GM21528 (cell line): ENCODE data around the gene SCGB2B2.
"Not testable (repeated sequence)": the region's sequence is repeated elsewhere in the genome, so short reads cannot be mapped to it uniquely, and the experiment has no call there.

Source experiments
- ATAC-seq: cut with Tn5 transposase; IDR thresholded peaks from one replicate; pipeline ENCODE4 v1.9.1; 2021; ENCODE audit warnings: mild to moderate bottlenecking, moderate library complexity; ENCODE audit not compliant: unreplicated experiment, low FRiP score

Gene SCGB2B2

GRCh38 chr19:34671972-34672371 is 5.0 kb downstream of the SCGB2B2 start:
- no peak for ATAC-seq

- no peak for ATAC-seq
Observed at GRCh38 chr19:34669305-34669704, 7.7 kb downstream of the SCGB2B2 start.

- not testable (repeated sequence) for ATAC-seq
Observed at GRCh38 chr19:34668690-34669089, 8.3 kb downstream of the SCGB2B2 start.

GRCh38 chr19:34668077-34668689 is 8.8 kb downstream of the SCGB2B2 start:
- not testable (repeated sequence) for ATAC-seq

- ATAC-seq = no peak
Observed at GRCh38 chr19:34667349-34668076, 9.4 kb downstream of the SCGB2B2 start.

GRCh38 chr19:34666958-34667265 is 10.0 kb downstream of the SCGB2B2 start:
- no peak for ATAC-seq

- ATAC-seq = no peak
Observed at GRCh38 chr19:34666200-34666957, 10.6 kb downstream of the SCGB2B2 start.

GRCh38 chr19:34665275-34665674 is 11.7 kb downstream of the SCGB2B2 start:
- not testable (repeated sequence) for ATAC-seq

GRCh38 chr19:34664870-34665269 is 12.1 kb downstream of the SCGB2B2 start:
- ATAC-seq = no peak

- no peak for ATAC-seq
Observed at GRCh38 chr19:34664168-34664567, 12.8 kb downstream of the SCGB2B2 start.

- no peak for ATAC-seq
Observed at GRCh38 chr19:34662919-34663318, 14.0 kb downstream of the SCGB2B2 start.

- no peak for ATAC-seq
Observed at GRCh38 chr19:34661357-34661756, 15.6 kb downstream of the SCGB2B2 start.

GRCh38 chr19:34655651-34656050 is 21.3 kb downstream of the SCGB2B2 start:
- no peak for ATAC-seq

GRCh38 chr19:34654796-34655195 is 22.2 kb downstream of the SCGB2B2 start:
- ATAC-seq = no peak

GRCh38 chr19:34651747-34652146 is 25.2 kb downstream of the SCGB2B2 start:
- ATAC-seq = no peak

- ATAC-seq = no peak
Observed at GRCh38 chr19:34649886-34650543, 26.9 kb downstream of the SCGB2B2 start.

GRCh38 chr19:34645551-34645950 is 31.4 kb downstream of the SCGB2B2 start:
- ATAC-seq = no peak

- no peak for ATAC-seq
Observed at GRCh38 chr19:34644991-34645461, 31.9 kb downstream of the SCGB2B2 start.

GRCh38 chr19:34642241-34642640 is 34.7 kb downstream of the SCGB2B2 start:
- ATAC-seq = no peak

GRCh38 chr19:34639491-34640085 is 37.4 kb downstream of the SCGB2B2 start:
- ATAC-seq = no peak

- no peak for ATAC-seq
Observed at GRCh38 chr19:34633802-34634201, 43.2 kb downstream of the SCGB2B2 start.
